ENCODE measurements around the gene ZNF618. TPM values are rescaled to one million over a fixed set of nuclear protein-coding genes. Genes with fewer than 3 reads are reported as not detected.

The ZNF618 gene
- polyA plus RNA-seq, 1 experiment, result 8.7 TPM

- no peak overlapping the region for H3K27ac ChIP-seq (ENCODE audit: low read depth, low read length)
- peaks cover 11% of the 10 kb centered on the region for H3K9me3 ChIP-seq (ENCODE audit: control insufficient read depth, insufficient read depth, low read length)
- TF ChIP-seq, protein P1, sequence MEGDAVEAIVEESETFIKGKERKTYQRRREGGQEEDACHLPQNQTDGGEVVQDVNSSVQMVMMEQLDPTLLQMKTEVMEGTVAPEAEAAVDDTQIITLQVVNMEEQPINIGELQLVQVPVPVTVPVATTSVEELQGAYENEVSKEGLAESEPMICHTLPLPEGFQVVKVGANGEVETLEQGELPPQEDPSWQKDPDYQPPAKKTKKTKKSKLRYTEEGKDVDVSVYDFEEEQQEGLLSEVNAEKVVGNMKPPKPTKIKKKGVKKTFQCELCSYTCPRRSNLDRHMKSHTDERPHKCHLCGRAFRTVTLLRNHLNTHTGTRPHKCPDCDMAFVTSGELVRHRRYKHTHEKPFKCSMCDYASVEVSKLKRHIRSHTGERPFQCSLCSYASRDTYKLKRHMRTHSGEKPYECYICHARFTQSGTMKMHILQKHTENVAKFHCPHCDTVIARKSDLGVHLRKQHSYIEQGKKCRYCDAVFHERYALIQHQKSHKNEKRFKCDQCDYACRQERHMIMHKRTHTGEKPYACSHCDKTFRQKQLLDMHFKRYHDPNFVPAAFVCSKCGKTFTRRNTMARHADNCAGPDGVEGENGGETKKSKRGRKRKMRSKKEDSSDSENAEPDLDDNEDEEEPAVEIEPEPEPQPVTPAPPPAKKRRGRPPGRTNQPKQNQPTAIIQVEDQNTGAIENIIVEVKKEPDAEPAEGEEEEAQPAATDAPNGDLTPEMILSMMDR (IDR thresholded peaks at IDR 0.05; ENCODE audit: low read depth, low read length), result no peak
- H3K27me3 ChIP-seq (ENCODE audit: control insufficient read depth, insufficient read depth, low read length), result no peaks in the 10 kb centered on the region
- ChIA-PET POLR2A (no interaction called here), CTCF (interaction anchor here (0.6 to 1.2 kb wide), 2 partner anchors 10 to 13 kb away, joined by 3 to 4 read pairs; no protein-coding TSS in a partner anchor)
- H3K4me3 ChIP-seq (ENCODE audit: low read depth, low read length), result no peak overlapping the region
- no peak for DNase-seq (ENCODE audit: low read depth, low spot score)
These were observed 97.1 kb downstream of the ZNF618 start for GRCh38 chr9:113973226-113973625.

DNA sequence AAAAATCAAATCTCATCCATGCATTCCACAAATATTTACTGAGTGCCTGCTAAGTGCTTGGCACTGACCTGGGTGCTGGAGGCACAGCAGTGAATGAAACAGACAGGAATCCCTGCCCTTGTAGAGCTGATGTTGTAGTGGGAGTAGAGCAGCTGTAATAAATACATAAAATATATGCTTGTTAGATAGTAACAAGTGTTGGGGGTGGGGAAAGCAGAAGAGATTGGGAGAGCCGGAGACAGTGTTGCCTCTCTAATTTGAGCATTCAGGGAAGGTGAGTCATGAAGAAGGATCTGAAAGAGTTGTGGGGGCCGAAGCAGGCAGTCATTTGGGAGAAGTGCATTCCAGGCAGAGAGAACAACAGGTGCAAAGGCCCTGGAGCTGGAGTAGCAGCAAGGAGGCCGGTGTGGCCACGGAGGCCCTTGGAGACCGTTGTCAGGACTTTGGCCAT is 97.9 kb downstream of the ZNF618 start:
- H3K27ac ChIP-seq (ENCODE audit: low read depth, low read length), result no peak overlapping the region
- TF ChIP-seq, protein P1 (IDR thresholded peaks at IDR 0.05; ENCODE audit: low read depth, low read length), result no peak
- H3K9me3 ChIP-seq (ENCODE audit: control insufficient read depth, insufficient read depth, low read length), result peaks cover 6% of the 10 kb centered on the region
- ChIA-PET CTCF (no interaction called here), POLR2A (no interaction called here)
- DNase-seq (ENCODE audit: low read depth, low spot score), result no peak
- H3K4me3 ChIP-seq (ENCODE audit: low read depth, low read length), result no peak overlapping the region
- no peaks in the 10 kb centered on the region for H3K27me3 ChIP-seq (ENCODE audit: control insufficient read depth, insufficient read depth, low read length)

GRCh38 chr9:113976915-113977314 is 100.8 kb downstream of the ZNF618 start:
- TF ChIP-seq, protein P1 (IDR thresholded peaks at IDR 0.05; ENCODE audit: low read depth, low read length), result no peak
- Histone ChIP-seq H3K27ac (ENCODE audit: low read depth, low read length) (no peak overlapping the region), H3K9me3 (ENCODE audit: control insufficient read depth, insufficient read depth, low read length) (no peaks in the 10 kb centered on the region; the same call in 1 of the 2 replicates), H3K27me3 (ENCODE audit: control insufficient read depth, insufficient read depth, low read length) (no peaks in the 10 kb centered on the region), H3K4me3 (ENCODE audit: low read depth, low read length) (no peak overlapping the region)
- ChIA-PET CTCF (interaction anchor here (0.9 kb wide), 1 partner anchor 100 kb away, joined by 3 read pairs; no protein-coding TSS in a partner anchor), POLR2A (no interaction called here)
- DNase-seq (ENCODE audit: low read depth, low spot score), result no peak

GRCh38 chr9:113978725-113979342 is 102.7 kb downstream of the ZNF618 start:
- ChIA-PET POLR2A (no interaction called here), CTCF (interaction anchor here (1.7 kb wide), 1 partner anchor 16 kb away, joined by 4 read pairs; no protein-coding TSS in a partner anchor)
- Histone ChIP-seq H3K4me3 (ENCODE audit: low read depth, low read length) (no peak overlapping the region), H3K9me3 (ENCODE audit: control insufficient read depth, insufficient read depth, low read length) (no peaks in the 10 kb centered on the region; the same call in 1 of the 2 replicates), H3K27me3 (ENCODE audit: control insufficient read depth, insufficient read depth, low read length) (no peaks in the 10 kb centered on the region), H3K27ac (ENCODE audit: low read depth, low read length) (peak overlapping the region; percentile 33)
- TF ChIP-seq, protein P1 (IDR thresholded peaks at IDR 0.05; ENCODE audit: low read depth, low read length), result no peak
- no peak for DNase-seq (ENCODE audit: low read depth, low spot score)

DNA sequence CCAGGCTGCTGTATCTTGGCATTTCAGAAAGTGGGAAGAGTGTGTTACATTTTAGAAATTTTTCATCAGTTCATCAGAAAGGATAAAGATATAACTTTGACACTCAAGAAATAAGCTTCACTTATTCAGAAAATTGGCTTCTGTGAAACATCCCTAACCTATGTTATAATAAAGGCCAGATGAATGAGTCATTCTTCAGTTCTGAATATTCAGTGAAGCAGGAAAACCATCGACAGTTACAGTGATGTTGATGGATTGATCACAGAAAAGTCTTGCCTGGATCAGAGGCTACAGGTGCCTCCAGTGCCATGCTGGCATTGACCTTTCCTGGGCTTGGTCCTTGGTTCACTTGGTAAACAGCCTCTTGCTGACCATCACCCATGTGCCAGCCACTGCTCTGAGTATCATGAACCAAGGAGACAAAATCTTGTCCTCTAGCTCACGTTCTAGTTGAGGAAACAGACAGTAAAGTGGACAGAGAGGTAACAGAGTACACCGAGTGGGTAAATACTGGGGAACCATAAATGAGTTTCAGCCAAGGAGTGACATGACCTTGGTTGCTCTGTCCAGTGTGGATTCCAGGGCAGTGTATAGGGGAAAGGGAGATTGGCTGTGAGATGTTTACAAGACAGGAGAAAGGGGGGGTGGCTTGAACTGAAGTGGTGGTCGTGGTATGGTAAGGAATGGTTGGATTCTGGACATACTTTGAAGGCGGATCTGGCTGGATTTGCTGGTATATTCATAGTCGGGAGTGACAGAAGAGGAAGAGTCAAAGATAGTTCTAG is 103.4 kb downstream of the ZNF618 start:
- TF ChIP-seq, protein P1 (IDR thresholded peaks at IDR 0.05; ENCODE audit: low read depth, low read length), result no peak
- no peak for DNase-seq (ENCODE audit: low read depth, low spot score)
- Histone ChIP-seq H3K4me3 (ENCODE audit: low read depth, low read length) (no peak overlapping the region), H3K27ac (ENCODE audit: low read depth, low read length) (peak overlapping the region; percentile 33), H3K9me3 (ENCODE audit: control insufficient read depth, insufficient read depth, low read length) (no peaks in the 10 kb centered on the region; the same call in 1 of the 2 replicates), H3K27me3 (ENCODE audit: control insufficient read depth, insufficient read depth, low read length) (no peaks in the 10 kb centered on the region)
- ChIA-PET CTCF (interaction anchor here (1.7 kb wide), 1 partner anchor 16 kb away, joined by 4 read pairs; no protein-coding TSS in a partner anchor), POLR2A (no interaction called here)
